ENCODE data around the gene CUX1.

The CUX1 gene

DNA sequence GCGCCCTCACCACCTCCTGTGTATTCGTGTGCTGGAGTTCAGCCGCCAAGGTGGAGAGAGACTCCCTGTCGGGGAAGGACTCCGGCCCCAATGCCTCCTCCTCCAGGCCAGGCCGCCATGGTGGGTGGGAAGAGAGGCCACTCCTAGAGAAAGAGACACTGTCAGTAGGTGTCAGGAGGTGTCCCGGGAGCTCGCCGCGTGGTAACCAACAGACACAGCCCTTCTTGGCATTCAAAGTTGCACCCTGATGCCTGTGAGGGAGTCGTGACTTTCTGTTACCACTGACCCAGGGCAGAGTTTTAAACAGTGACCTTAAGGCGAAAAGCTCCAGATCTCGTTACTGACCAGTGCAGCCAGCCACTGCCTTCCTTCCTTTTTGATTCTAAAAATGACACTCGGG is 155.2 kb downstream of the CUX1 start:
- TF ChIP-seq, protein P1, sequence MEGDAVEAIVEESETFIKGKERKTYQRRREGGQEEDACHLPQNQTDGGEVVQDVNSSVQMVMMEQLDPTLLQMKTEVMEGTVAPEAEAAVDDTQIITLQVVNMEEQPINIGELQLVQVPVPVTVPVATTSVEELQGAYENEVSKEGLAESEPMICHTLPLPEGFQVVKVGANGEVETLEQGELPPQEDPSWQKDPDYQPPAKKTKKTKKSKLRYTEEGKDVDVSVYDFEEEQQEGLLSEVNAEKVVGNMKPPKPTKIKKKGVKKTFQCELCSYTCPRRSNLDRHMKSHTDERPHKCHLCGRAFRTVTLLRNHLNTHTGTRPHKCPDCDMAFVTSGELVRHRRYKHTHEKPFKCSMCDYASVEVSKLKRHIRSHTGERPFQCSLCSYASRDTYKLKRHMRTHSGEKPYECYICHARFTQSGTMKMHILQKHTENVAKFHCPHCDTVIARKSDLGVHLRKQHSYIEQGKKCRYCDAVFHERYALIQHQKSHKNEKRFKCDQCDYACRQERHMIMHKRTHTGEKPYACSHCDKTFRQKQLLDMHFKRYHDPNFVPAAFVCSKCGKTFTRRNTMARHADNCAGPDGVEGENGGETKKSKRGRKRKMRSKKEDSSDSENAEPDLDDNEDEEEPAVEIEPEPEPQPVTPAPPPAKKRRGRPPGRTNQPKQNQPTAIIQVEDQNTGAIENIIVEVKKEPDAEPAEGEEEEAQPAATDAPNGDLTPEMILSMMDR (conservative IDR thresholded peaks at IDR 0.05; ENCODE audit: control insufficient read depth, insufficient read depth, low read depth, low read length), result no peak
- no peak overlapping the region for H3K4me3 ChIP-seq (ENCODE audit: control insufficient read depth, low read depth, low read length)

DNA sequence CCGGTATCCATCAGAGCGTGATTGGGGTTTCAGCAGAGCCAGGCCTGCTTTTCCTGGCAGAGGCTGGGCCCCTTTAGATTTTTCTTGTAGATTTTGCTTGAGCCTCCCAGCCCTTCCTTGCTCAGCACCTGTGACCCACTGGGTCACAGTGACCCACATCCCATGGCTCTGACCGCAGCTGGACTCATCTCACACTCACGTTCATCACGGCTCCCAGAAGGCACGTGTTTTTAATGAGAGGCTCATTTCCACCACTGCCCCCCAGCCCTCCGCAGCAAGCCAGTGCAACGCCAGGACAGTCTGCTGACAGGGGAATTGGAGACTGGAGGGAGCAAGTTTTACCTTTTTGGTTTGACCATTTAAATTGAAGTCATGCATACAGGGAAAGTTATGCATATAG is 155.7 kb downstream of the CUX1 start:
- TF ChIP-seq, protein P1 (conservative IDR thresholded peaks at IDR 0.05; ENCODE audit: control insufficient read depth, insufficient read depth, low read depth, low read length), result no peak
- peak; percentile 14 for DNase-seq (ENCODE audit: low read depth)
- no peak overlapping the region for H3K4me3 ChIP-seq (ENCODE audit: control insufficient read depth, low read depth, low read length)

More for the DNA sequence above, 155.2 kb downstream of the CUX1 start:
- DNase-seq (ENCODE audit: low read depth), result no peak

DNA sequence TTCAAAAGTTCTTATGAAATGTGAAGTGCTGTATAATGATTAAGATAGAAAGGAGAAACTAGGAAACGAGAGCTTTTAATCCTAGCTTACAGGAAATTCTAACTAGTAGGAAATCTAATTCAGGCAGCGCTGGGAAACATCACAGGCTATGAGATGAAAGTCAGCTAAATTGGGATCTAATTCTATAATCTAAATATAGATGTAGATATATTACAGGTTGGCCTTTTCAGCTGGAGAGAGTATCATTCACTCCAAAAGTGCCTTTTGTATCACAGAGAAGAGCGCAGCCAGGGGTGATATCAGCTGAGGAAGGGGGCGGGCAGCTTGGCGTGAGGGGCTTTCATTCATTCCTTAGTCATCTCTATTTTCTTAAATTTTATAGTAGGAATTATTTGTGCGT is 157.0 kb downstream of the CUX1 start:
- no peak for DNase-seq (ENCODE audit: low read depth)
- TF ChIP-seq, protein P1 (conservative IDR thresholded peaks at IDR 0.05; ENCODE audit: control insufficient read depth, insufficient read depth, low read depth, low read length), result no peak
- H3K4me3 ChIP-seq (ENCODE audit: control insufficient read depth, low read depth, low read length), result no peak overlapping the region

DNA sequence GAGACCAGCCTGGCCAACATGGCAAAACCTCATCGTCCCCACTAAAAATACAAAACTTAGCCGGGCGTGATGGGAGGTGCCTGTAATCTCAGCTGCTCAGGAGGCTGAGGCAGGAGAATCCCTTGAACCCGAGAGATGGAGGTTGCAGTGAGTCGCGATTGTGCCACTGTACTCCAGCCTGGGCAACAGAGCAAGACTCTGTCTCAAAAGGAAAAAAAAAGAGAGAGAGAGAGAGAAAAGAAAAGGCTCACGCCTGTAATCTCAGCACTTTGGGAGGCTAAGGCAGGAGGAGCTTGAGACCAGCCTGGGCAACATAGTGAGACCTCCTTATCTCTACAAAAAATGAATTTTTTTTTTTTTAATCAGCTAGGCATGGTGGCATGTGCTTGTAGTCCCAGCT is 157.6 kb downstream of the CUX1 start:
- TF ChIP-seq, protein P1 (conservative IDR thresholded peaks at IDR 0.05; ENCODE audit: control insufficient read depth, insufficient read depth, low read depth, low read length), result no peak
- DNase-seq (ENCODE audit: low read depth), result no peak
- no peak overlapping the region for H3K4me3 ChIP-seq (ENCODE audit: control insufficient read depth, low read depth, low read length)

DNA sequence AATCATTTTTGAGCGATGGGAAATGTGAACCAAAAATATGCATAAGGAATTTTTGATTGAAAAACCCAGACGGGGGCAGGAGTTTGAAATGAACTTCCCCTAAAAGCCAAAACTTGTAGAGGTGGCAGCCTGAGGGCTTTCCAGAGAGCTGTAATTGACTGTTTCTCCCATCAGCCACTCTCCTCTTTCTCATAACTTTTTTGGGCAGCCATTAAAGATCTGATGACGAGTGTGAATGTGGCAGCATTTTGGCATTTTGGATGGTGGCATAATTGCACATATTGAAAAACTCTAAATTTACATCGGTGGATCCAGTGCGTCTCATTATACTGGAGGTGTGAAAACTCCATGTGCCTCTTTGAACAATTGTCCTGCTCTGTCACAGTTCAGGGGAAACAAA is 159.0 kb downstream of the CUX1 start:
- no peak for DNase-seq (ENCODE audit: low read depth)
- TF ChIP-seq, protein P1 (conservative IDR thresholded peaks at IDR 0.05; ENCODE audit: control insufficient read depth, insufficient read depth, low read depth, low read length), result no peak
- H3K4me3 ChIP-seq (ENCODE audit: control insufficient read depth, low read depth, low read length), result no peak overlapping the region

DNA sequence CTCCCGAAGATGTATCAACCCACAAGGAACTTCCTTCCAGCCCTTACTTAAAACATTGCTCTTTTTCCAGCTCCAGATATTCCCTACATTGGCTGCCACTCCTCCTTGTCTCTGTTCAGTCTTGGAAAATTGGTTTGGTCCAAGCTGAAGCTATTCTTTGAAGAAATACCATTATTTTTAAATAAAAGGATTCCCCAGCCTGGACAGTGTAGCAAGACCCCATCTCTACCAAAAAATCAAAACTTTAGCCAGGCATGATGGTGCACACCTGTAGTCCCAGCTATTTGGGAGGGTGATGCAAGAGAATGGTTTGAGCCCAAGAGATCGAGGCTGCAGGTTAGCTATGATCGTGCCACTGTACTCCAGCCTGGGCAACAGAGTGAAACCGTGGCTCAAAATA is 159.8 kb downstream of the CUX1 start:
- TF ChIP-seq, protein P1 (conservative IDR thresholded peaks at IDR 0.05; ENCODE audit: control insufficient read depth, insufficient read depth, low read depth, low read length), result no peak
- DNase-seq (ENCODE audit: low read depth), result no peak
- H3K4me3 ChIP-seq (ENCODE audit: control insufficient read depth, low read depth, low read length), result no peak overlapping the region

DNA sequence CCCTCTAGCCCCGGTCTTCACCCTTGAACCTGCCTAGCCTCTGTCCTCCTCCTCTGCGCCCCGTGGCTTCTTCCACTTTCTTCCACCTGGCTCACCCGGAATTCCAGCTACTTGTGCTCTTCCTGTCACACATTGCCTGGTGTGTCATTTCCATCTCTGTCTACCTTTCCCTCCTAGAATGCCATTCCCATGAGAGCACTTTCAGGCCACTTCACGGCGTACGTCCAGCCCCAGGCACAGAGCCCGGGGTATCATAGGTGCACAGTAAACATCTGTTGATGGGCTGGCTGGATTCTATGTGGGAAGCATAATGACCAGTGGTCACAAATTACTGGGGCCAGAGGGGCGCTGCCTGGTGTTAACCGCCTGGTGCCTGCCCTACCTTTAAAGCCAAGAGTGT is 161.3 kb downstream of the CUX1 start:
- no peak for DNase-seq (ENCODE audit: low read depth)
- H3K4me3 ChIP-seq (ENCODE audit: control insufficient read depth, low read depth, low read length), result no peak overlapping the region
- TF ChIP-seq, protein P1 (conservative IDR thresholded peaks at IDR 0.05; ENCODE audit: control insufficient read depth, insufficient read depth, low read depth, low read length), result no peak

Measured in fibroblast of mammary gland (primary cell).